ENCODE measurements around the gene RGS4.

RGS4 gene

DNA sequence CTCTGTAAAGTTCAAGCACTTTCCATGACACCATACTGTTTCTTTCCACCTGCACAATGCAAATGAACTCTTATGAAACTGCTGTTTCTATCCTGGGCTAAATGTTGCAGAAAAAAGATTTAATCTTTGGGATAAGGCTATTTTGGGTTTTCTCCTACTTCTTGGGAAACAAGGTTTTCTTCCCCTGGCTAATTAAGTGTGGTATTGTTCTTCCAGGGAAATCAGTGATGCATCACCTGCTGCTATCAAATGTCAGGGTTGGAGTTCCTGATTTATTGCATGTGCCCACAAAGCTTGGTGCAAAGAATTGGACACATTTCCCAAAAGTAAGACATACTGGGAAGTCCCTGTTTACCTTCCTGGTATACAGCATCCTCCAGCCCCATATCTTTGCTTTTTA lies 6.0 kb upstream of the RGS4 start:
- Histone ChIP-seq H3K4me1 (ENCODE audit: insufficient read depth, poor library complexity, severe bottlenecking) (no peaks in the 10 kb centered on the region), H3K9me3 (ENCODE audit: severe bottlenecking) (no peaks in the 10 kb centered on the region), H3K27ac (ENCODE audit: poor library complexity, severe bottlenecking) (no peak overlapping the region), H3K27me3 (ENCODE audit: insufficient read depth, poor library complexity, severe bottlenecking) (no peaks in the 10 kb centered on the region), H3K36me3 (ENCODE audit: low read depth) (no peaks in the 10 kb centered on the region), H3K4me3 (ENCODE audit: severe bottlenecking) (no peak overlapping the region)
- no peak for ATAC-seq (ENCODE audit: low read depth)
- no peak for DNase-seq (ENCODE audit: low spot score)
- TF ChIP-seq, protein P1, sequence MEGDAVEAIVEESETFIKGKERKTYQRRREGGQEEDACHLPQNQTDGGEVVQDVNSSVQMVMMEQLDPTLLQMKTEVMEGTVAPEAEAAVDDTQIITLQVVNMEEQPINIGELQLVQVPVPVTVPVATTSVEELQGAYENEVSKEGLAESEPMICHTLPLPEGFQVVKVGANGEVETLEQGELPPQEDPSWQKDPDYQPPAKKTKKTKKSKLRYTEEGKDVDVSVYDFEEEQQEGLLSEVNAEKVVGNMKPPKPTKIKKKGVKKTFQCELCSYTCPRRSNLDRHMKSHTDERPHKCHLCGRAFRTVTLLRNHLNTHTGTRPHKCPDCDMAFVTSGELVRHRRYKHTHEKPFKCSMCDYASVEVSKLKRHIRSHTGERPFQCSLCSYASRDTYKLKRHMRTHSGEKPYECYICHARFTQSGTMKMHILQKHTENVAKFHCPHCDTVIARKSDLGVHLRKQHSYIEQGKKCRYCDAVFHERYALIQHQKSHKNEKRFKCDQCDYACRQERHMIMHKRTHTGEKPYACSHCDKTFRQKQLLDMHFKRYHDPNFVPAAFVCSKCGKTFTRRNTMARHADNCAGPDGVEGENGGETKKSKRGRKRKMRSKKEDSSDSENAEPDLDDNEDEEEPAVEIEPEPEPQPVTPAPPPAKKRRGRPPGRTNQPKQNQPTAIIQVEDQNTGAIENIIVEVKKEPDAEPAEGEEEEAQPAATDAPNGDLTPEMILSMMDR (IDR thresholded peaks at IDR 0.05; ENCODE audit: poor library complexity, severe bottlenecking), result no peak

DNA sequence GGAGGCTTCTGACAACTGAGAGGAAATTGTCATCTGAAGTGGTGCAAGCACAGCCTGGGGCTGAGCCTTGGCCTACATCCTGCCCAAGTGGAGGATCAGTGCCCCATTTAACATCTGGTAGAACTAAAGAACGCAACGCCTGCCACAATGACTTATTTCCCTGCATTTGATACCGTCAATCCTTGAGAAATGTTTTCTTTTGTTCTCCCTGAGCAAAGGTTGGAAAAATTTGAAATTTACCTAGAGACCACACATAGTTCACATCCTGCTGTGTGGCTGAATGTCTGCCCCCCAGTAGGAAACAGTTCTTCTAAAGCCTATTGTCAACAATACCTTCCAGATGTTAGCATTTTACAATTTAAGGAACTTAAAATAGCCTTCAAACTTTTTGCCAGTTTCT lies 5.6 kb upstream of the RGS4 start:
- no peaks in the 10 kb centered on the region for H3K36me3 ChIP-seq (ENCODE audit: low read depth)
- H3K4me1 ChIP-seq (ENCODE audit: insufficient read depth, poor library complexity, severe bottlenecking), result no peaks in the 10 kb centered on the region
- DNase-seq (ENCODE audit: low spot score) (no peak), ATAC-seq (ENCODE audit: low read depth) (no peak)
- H3K27ac ChIP-seq (ENCODE audit: poor library complexity, severe bottlenecking), result no peak overlapping the region
- no peaks in the 10 kb centered on the region for H3K27me3 ChIP-seq (ENCODE audit: insufficient read depth, poor library complexity, severe bottlenecking)
- no peaks in the 10 kb centered on the region for H3K9me3 ChIP-seq (ENCODE audit: severe bottlenecking)
- no peak overlapping the region for H3K4me3 ChIP-seq (ENCODE audit: severe bottlenecking)
- TF ChIP-seq, protein P1 (IDR thresholded peaks at IDR 0.05; ENCODE audit: poor library complexity, severe bottlenecking), result no peak

DNA sequence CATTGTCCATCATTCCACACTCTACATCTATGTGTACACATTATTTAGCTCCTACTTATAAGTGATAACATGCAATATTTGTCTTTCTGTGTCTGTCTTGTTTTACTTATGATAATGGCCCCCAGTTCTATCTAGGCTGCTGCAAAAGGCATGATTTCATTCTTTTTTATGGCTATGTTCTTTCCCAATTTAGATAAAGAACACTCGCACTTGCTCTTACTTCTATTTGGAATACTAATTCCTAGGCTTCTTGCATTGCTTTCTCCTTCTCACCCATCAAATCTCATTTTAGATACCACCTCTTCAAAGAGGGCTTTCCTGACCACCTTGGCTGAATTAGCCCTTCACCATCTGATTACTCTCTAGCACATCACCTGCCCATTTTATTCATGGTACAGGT lies 3.0 kb upstream of the RGS4 start:
- Histone ChIP-seq H3K27ac (ENCODE audit: poor library complexity, severe bottlenecking) (no peak overlapping the region), H3K4me3 (ENCODE audit: severe bottlenecking) (no peak overlapping the region), H3K9me3 (ENCODE audit: severe bottlenecking) (no peaks in the 10 kb centered on the region), H3K27me3 (ENCODE audit: insufficient read depth, poor library complexity, severe bottlenecking) (no peaks in the 10 kb centered on the region), H3K36me3 (ENCODE audit: low read depth) (no peaks in the 10 kb centered on the region), H3K4me1 (ENCODE audit: insufficient read depth, poor library complexity, severe bottlenecking) (no peaks in the 10 kb centered on the region)
- ATAC-seq (ENCODE audit: low read depth) (no peak), DNase-seq (ENCODE audit: low spot score) (no peak)
- TF ChIP-seq, protein P1 (IDR thresholded peaks at IDR 0.05; ENCODE audit: poor library complexity, severe bottlenecking), result no peak

DNA sequence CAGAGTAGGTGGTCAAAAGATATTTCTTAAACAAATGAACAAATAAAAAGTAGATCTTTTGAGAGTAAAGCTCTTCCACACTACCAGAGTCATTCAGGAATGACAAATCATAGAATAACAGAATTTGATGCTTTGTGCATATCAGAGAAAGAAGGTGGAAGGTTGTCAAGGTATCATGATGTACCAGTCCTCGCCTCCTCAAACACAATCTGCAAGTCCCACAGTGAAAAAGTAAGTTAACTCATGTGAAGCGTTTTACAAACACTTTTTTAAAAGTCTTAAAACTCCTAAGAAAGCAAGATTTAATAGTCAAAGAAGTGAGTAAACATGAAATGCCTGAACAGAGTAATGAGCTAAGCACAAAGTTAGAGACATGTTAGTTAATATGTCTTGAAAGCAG lies 2.5 kb upstream of the RGS4 start:
- H3K4me1 ChIP-seq (ENCODE audit: insufficient read depth, poor library complexity, severe bottlenecking), result no peaks in the 10 kb centered on the region
- TF ChIP-seq, protein P1 (IDR thresholded peaks at IDR 0.05; ENCODE audit: poor library complexity, severe bottlenecking), result no peak
- no peaks in the 10 kb centered on the region for H3K27me3 ChIP-seq (ENCODE audit: insufficient read depth, poor library complexity, severe bottlenecking)
- H3K36me3 ChIP-seq (ENCODE audit: low read depth), result no peaks in the 10 kb centered on the region
- no peak overlapping the region for H3K27ac ChIP-seq (ENCODE audit: poor library complexity, severe bottlenecking)
- no peaks in the 10 kb centered on the region for H3K9me3 ChIP-seq (ENCODE audit: severe bottlenecking)
- no peak overlapping the region for H3K4me3 ChIP-seq (ENCODE audit: severe bottlenecking)
- ATAC-seq (ENCODE audit: low read depth) (no peak), DNase-seq (ENCODE audit: low spot score) (no peak)

DNA sequence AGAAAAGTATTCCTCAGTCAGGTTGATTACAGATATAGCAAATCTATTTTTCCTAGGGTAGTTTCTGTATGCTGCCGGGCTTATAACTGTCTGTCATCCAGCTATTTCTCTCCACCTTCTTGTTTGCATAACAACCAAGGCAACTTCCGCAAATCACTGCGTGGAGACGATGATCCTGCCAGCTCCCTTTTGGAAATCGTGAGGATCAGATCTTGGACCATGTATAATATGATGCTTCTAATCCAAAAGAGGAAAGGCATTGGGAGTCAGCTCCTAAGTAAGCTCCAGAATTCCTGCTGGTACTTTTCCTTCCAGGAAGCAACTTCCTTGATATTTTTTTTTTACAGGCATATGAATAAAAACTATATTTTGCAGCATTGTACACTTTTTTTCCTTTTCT lies 445 bp upstream of the RGS4 start:
- Histone ChIP-seq H3K27ac (ENCODE audit: poor library complexity, severe bottlenecking) (no peak overlapping the region), H3K4me1 (ENCODE audit: insufficient read depth, poor library complexity, severe bottlenecking) (peaks cover 12% of the 10 kb centered on the region), H3K4me3 (ENCODE audit: severe bottlenecking) (no peak overlapping the region), H3K27me3 (ENCODE audit: insufficient read depth, poor library complexity, severe bottlenecking) (no peaks in the 10 kb centered on the region), H3K36me3 (ENCODE audit: low read depth) (no peaks in the 10 kb centered on the region), H3K9me3 (ENCODE audit: severe bottlenecking) (no peaks in the 10 kb centered on the region)
- DNase-seq (ENCODE audit: low spot score) (no peak), ATAC-seq (ENCODE audit: low read depth) (no peak)
- TF ChIP-seq, protein P1 (IDR thresholded peaks at IDR 0.05; ENCODE audit: poor library complexity, severe bottlenecking), result no peak

All from RWPE2 (cell line).